Measurements from ENCODE around the gene GUCY2D. TPM values are rescaled to one million over a fixed set of nuclear protein-coding genes. Genes with fewer than 3 reads are reported as not detected.
A peak's percentile ranks its signal among the peaks of the same experiment; 100 is the strongest.

Gene GUCY2D
- total RNA-seq, 2 donors from 2014 or later = 1.2 to 1.6 TPM

- peak; percentile 89 for DNase-seq
- Mint-ChIP-seq H3K27ac (no peak overlapping the region), H3K36me3 (ENCODE audit: low read depth) (no peaks in the 10 kb centered on the region), H3K9me3 (no peaks in the 10 kb centered on the region), H3K4me1 (peaks cover 9% of the 10 kb centered on the region), H3K4me3 (peak overlapping the region; percentile 67), H3K27me3 (ENCODE audit: insufficient read depth) (peaks cover 55% of the 10 kb centered on the region)
- WGBS, 2 experiments (ENCODE audit: insufficient coverage in 1 of 2, insufficient read length in 1 of 2) = 1 to 3% methylated on average over 17 to 46 of the region's 46 CpGs
- Histone ChIP-seq H3K36me3 (ENCODE audit: control insufficient read depth, insufficient read depth, low read length) (no peaks in the 10 kb centered on the region), H3K9ac (ENCODE audit: extremely low read depth, low read length, poor library complexity, severe bottlenecking) (no peak overlapping the region), H3K27me3 (ENCODE audit: control insufficient read depth, insufficient read depth, low read length, poor library complexity, severe bottlenecking) (peaks cover 42% of the 10 kb centered on the region), H3K4me3 (ENCODE audit: low read length) (peak overlapping the region; percentile 83), H3K9me3 (ENCODE audit: control insufficient read depth, low read length) (no peaks in the 10 kb centered on the region), H3K27ac (ENCODE audit: low read depth, low read length) (no peak overlapping the region), H3K4me1 (ENCODE audit: control insufficient read depth, insufficient read depth, low read length) (peaks cover 3% of the 10 kb centered on the region)
- TF ChIP-seq CTCF (conservative IDR thresholded peaks at IDR 0.05) = no peak
Measured at GRCh38 chr17:8015957-8016631, 13.7 kb downstream of the GUCY2D start.

- H3K4me1 Mint-ChIP-seq = peaks cover 9% of the 10 kb centered on the region
- no peaks in the 10 kb centered on the region for H3K9me3 Mint-ChIP-seq
- peak overlapping the region; percentile 67 for H3K4me3 Mint-ChIP-seq
- Histone ChIP-seq H3K27ac (ENCODE audit: low read depth, low read length) (no peak overlapping the region), H3K27me3 (ENCODE audit: control insufficient read depth, insufficient read depth, low read length, poor library complexity, severe bottlenecking) (peaks cover 40% of the 10 kb centered on the region), H3K9me3 (ENCODE audit: control insufficient read depth, low read length) (no peaks in the 10 kb centered on the region), H3K36me3 (ENCODE audit: control insufficient read depth, insufficient read depth, low read length) (no peaks in the 10 kb centered on the region), H3K9ac (ENCODE audit: extremely low read depth, low read length, poor library complexity, severe bottlenecking) (no peak overlapping the region), H3K4me1 (ENCODE audit: control insufficient read depth, insufficient read depth, low read length) (peaks cover 3% of the 10 kb centered on the region), H3K4me3 (ENCODE audit: low read length) (peak overlapping the region; percentile 83)
- no peak overlapping the region for H3K27ac Mint-ChIP-seq
- DNase-seq = peak; percentile 97
- TF ChIP-seq CTCF (conservative IDR thresholded peaks at IDR 0.05) = peak; percentile 94
- H3K27me3 Mint-ChIP-seq (ENCODE audit: insufficient read depth) = peaks cover 50% of the 10 kb centered on the region
- WGBS, 2 experiments (ENCODE audit: insufficient coverage in 1 of 2, insufficient read length in 1 of 2) = 27 to 50% methylated on average over 5 to 12 of the region's 12 CpGs
- H3K36me3 Mint-ChIP-seq (ENCODE audit: low read depth) = no peaks in the 10 kb centered on the region
Measured at GRCh38 chr17:8016632-8017424, 14.4 kb downstream of the GUCY2D start.

DNA sequence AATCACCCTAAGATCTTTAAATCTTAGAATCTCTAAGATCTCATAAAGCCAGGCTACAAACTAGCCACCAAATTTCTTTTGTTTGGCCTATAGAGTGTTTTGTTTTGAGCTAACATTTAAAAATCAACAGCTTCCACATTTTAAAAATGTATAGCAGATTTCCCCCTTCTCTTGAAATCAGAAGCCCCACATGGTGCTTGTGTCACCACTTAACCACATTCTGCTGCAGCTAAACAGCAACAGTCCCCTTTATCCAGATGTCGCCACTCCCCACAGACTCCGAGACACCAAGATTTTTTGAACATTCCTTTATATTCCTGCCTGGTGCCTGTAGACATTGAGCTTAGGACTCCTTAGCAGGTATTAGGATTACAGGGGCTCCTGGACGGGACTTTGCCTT, 16.0 kb downstream of the GUCY2D start:
- no peak overlapping the region for H3K4me3 ChIP-seq (ENCODE audit: low read length)
- H3K4me3 Mint-ChIP-seq = no peak overlapping the region
- TF ChIP-seq CTCF (conservative IDR thresholded peaks at IDR 0.05) = no peak
- peaks cover 24% of the 10 kb centered on the region for H3K27me3 ChIP-seq (ENCODE audit: control insufficient read depth, insufficient read depth, low read length, poor library complexity, severe bottlenecking)
- H3K4me1 Mint-ChIP-seq = peaks cover 14% of the 10 kb centered on the region
- WGBS, 2 experiments (ENCODE audit: insufficient coverage in 1 of 2, insufficient read length in 1 of 2) = 88 to 100% methylated on average over 2 to 3 of the region's 3 CpGs
- no peaks in the 10 kb centered on the region for H3K36me3 Mint-ChIP-seq (ENCODE audit: low read depth)
- DNase-seq = no peak
- H3K36me3 ChIP-seq (ENCODE audit: control insufficient read depth, insufficient read depth, low read length) = no peaks in the 10 kb centered on the region
- H3K9me3 ChIP-seq (ENCODE audit: control insufficient read depth, low read length) = no peaks in the 10 kb centered on the region
- no peaks in the 10 kb centered on the region for H3K9me3 Mint-ChIP-seq
- no peak overlapping the region for H3K27ac ChIP-seq (ENCODE audit: low read depth, low read length)
- H3K9ac ChIP-seq (ENCODE audit: extremely low read depth, low read length, poor library complexity, severe bottlenecking) = no peak overlapping the region
- peaks cover 34% of the 10 kb centered on the region for H3K27me3 Mint-ChIP-seq (ENCODE audit: insufficient read depth)
- no peak overlapping the region for H3K27ac Mint-ChIP-seq
- H3K4me1 ChIP-seq (ENCODE audit: control insufficient read depth, insufficient read depth, low read length) = peaks cover 5% of the 10 kb centered on the region

Data from endodermal cell (in vitro differentiated cells).